PC-9 (cell line): ENCODE results near the gene MTERF4. TPM values are rescaled to one million over a fixed set of nuclear protein-coding genes. Genes with fewer than 3 reads are reported as not detected.

Source experiments
- BruUV-seq: library from RNA; stranded (reverse); fragments of 400-500 nt; replicated peaks from 2 replicates; lab custom pipeline; 2021; lab: Mats Ljungman, UMichigan
- CTCF ChIA-PET: fragments of 300-600 bp; sonication (Branson Sonifier 250); formaldehyde crosslinking; loops from one replicate; lab custom pipeline; 2022; ENCODE audit warnings: antibody characterized with exemption; lab: Charles Lee
- POLR2A ChIA-PET: fragments of 300-600 bp; sonication (Branson Sonifier 250); formaldehyde crosslinking; loops from one replicate; lab custom pipeline; 2022; ENCODE audit warnings: antibody characterized with exemption; ENCODE audit not compliant: unreplicated experiment; lab: Charles Lee
- DNase-seq, 2 experiments: peaks; one replicate each; pipeline versions ENCODE4 v3.0.0 to v3.0.0-alpha.2; 2015 to 2022; ENCODE audit warnings: mixed read lengths in 1 of 2
- H2AFZ ChIP-seq: fragments of 200-600 bp; sonication (generic); 2 replicates; pipeline ENCODE4 v1.8.1; 2017; ENCODE audit warnings: antibody characterized with exemption
- H3F3A ChIP-seq: fragments of 200-600 bp; sonication (generic); 2 replicates; pipeline ENCODE4 v1.8.1; 2017; ENCODE audit warnings: antibody characterized with exemption, mild to moderate bottlenecking, low read depth; ENCODE audit not compliant: insufficient read depth
- H3K27ac ChIP-seq: fragments of 200-600 bp; sonication (generic); 2 replicates; pipeline ENCODE4 v1.6.1; 2016; ENCODE audit warnings: mixed run types
- H3K27me3 ChIP-seq: fragments of 200-600 bp; sonication (generic); 2 replicates; pipeline ENCODE4 v1.6.1; 2016; ENCODE audit warnings: low read depth, mixed run types; ENCODE audit not compliant: insufficient read depth
- H3K36me3 ChIP-seq: fragments of 200-600 bp; sonication (generic); 2 replicates; pipeline ENCODE4 v1.6.1; 2016; ENCODE audit warnings: low read depth, mixed run types
- H3K4me1 ChIP-seq: fragments of 200-600 bp; sonication (generic); replicated peaks from 2 replicates; pipeline ENCODE4 v1.6.1; 2016; ENCODE audit warnings: mixed run types; ENCODE audit not compliant: insufficient read depth
- H3K4me2 ChIP-seq: fragments of 200-600 bp; sonication (generic); 2 replicates; pipeline ENCODE4 v1.6.1; 2017; ENCODE audit warnings: mixed run types
- H3K4me3 ChIP-seq: fragments of 200-600 bp; sonication (generic); 2 replicates; pipeline ENCODE4 v1.6.1; 2016; ENCODE audit warnings: mixed run types
- H3K79me2 ChIP-seq: fragments of 200-600 bp; sonication (generic); 2 replicates; pipeline ENCODE4 v1.6.1; 2017; ENCODE audit warnings: low read depth, mixed run types
- H3K9me2 ChIP-seq: fragments of 200-600 bp; sonication (generic); 2 replicates; pipeline ENCODE4 v1.8.1; 2017; ENCODE audit warnings: mild to moderate bottlenecking; ENCODE audit not compliant: insufficient read depth
- H3K9me3 ChIP-seq: fragments of 200-600 bp; sonication (generic); 2 replicates; pipeline ENCODE4 v1.8.1; 2016; ENCODE audit warnings: low read depth; ENCODE audit not compliant: insufficient read depth
- H4K20me1 ChIP-seq: fragments of 200-600 bp; sonication (generic); 2 replicates; pipeline ENCODE4 v1.8.1; 2017; ENCODE audit not compliant: insufficient read depth
- EZH2 ChIP-seq: fragments of 200-600 bp; sonication (generic); IDR thresholded peaks from 2 replicates; pipeline ENCODE4 v1.8.0; 2017; ENCODE audit warnings: antibody characterized with exemption, low read depth
- intact Hi-C: fragments of 100-400 bp; cut with micrococcal nuclease; formaldehyde crosslinking; loops from one replicate; pipeline ENCODE4 v1.10.0; 2022; ENCODE audit not compliant: unreplicated experiment
- total RNA-seq: library from RNA; stranded (reverse); gene quantifications from 2 replicates; pipeline ENCODE4 v1.2.3, GENCODE V29; 2021
- TF ChIP-seq, protein P1 (sequence below): fragments of 200-600 bp; sonication (generic); conservative IDR thresholded peaks from 2 replicates; pipeline ENCODE4 v1.6.1; 2017; ENCODE audit warnings: mixed run types, antibody characterized with exemption, mild to moderate bottlenecking, moderate library complexity

The MTERF4 gene
- total RNA-seq, 1 experiment from 2014 or later: 42.8 TPM

DNA sequence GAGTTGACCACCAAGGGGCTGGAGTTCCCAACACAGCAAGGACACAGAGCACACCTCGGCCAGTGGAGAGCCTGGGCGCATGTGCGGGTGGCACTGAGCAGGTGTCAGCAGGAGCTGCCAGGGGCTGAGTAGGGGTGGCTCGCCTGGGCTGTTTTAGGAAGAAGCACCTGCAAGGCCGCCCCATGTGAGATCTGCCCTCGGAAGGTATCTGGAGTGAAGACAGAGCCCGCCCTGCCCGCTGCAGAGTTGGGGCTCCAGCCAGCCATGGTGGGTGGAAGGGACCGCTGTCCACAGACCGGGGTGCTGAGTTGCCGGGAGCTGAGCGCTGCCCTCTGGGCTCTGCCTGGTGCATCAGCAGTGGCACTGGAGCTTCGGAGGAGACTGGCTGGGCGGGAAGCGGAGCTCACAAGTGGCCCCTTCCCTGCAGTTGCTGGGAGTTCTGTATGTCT is 35.2 kb downstream of the MTERF4 start:
- no peaks in the 10 kb centered on the region for H3K9me3 ChIP-seq
- BruUV-seq: no TSS peak
- peak in 1 of 2 experiments; percentile 53 for DNase-seq
- H3K9me2 ChIP-seq: no peaks in the 10 kb centered on the region
- H3K4me1 ChIP-seq: no peaks in the 10 kb centered on the region
- H3K27ac ChIP-seq: no peak overlapping the region
- TF ChIP-seq, protein P1, sequence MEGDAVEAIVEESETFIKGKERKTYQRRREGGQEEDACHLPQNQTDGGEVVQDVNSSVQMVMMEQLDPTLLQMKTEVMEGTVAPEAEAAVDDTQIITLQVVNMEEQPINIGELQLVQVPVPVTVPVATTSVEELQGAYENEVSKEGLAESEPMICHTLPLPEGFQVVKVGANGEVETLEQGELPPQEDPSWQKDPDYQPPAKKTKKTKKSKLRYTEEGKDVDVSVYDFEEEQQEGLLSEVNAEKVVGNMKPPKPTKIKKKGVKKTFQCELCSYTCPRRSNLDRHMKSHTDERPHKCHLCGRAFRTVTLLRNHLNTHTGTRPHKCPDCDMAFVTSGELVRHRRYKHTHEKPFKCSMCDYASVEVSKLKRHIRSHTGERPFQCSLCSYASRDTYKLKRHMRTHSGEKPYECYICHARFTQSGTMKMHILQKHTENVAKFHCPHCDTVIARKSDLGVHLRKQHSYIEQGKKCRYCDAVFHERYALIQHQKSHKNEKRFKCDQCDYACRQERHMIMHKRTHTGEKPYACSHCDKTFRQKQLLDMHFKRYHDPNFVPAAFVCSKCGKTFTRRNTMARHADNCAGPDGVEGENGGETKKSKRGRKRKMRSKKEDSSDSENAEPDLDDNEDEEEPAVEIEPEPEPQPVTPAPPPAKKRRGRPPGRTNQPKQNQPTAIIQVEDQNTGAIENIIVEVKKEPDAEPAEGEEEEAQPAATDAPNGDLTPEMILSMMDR: no peak
- no peak for TF ChIP-seq EZH2
- ChIA-PET CTCF (no interaction called here), POLR2A (no interaction called here)
- intact Hi-C loops: no loop called here
- no peaks in the 10 kb centered on the region for H4K20me1 ChIP-seq
- no peak overlapping the region for H3K4me3 ChIP-seq
- no peaks in the 10 kb centered on the region for H3K36me3 ChIP-seq
- no peak overlapping the region for H3K4me2 ChIP-seq
- H2AFZ ChIP-seq: no peak overlapping the region
- H3K27me3 ChIP-seq: peaks cover 47% of the 10 kb centered on the region
- H3K79me2 ChIP-seq: no peaks in the 10 kb centered on the region
- H3F3A ChIP-seq: no peaks in the 10 kb centered on the region

DNA sequence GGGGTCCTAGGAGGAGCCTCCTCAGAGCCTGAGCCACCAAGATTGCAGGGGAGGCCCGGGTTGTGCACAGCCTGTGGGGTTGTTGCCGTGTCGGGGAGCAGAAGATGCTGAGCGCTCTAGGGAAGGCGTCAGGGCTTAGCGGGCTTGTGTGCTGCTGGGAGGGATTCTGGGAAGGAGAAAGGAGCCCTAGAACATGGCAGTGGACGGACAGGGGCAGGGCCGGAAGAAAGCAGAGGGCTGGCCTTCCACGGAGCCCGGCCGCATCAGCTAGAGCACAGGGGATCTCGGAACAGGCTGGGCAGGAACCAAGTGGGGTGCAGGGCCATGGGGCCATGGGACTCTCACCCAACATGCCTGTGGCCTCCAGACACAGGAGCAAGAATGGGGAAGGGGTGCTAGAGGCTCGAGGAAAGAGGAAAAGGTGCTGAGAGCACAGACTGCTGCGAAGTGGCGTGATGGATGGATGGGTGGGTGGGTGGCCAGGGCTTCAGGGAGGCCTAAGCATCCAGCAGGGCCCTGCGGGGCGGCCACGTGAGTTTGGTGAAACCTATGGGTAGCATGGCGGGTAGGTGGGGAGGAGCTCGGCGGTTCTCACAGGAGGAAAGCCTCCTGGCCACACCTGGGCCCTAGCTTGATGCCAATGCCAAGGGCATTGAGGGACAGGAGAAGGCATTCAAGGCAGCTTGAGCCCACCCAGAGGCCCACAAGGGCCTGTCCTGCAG is 35.8 kb downstream of the MTERF4 start:
- Histone ChIP-seq H3K9me2 (no peaks in the 10 kb centered on the region), H3K9me3 (no peaks in the 10 kb centered on the region), H3K4me3 (no peak overlapping the region), H3K36me3 (no peaks in the 10 kb centered on the region), H3K27ac (no peak overlapping the region), H2AFZ (no peak overlapping the region), H3K27me3 (peaks cover 44% of the 10 kb centered on the region), H4K20me1 (no peaks in the 10 kb centered on the region), H3F3A (peaks cover 4% of the 10 kb centered on the region; the same call in 1 of the 2 replicates), H3K4me1 (no peaks in the 10 kb centered on the region), H3K4me2 (no peak overlapping the region), H3K79me2 (no peaks in the 10 kb centered on the region)
- POLR2A ChIA-PET: no interaction called here
- BruUV-seq: no TSS peak
- CTCF ChIA-PET: no interaction called here
- no peak for DNase-seq
- intact Hi-C loops: no loop called here
- TF ChIP-seq EZH2: no peak
- TF ChIP-seq, protein P1: no peak

DNA sequence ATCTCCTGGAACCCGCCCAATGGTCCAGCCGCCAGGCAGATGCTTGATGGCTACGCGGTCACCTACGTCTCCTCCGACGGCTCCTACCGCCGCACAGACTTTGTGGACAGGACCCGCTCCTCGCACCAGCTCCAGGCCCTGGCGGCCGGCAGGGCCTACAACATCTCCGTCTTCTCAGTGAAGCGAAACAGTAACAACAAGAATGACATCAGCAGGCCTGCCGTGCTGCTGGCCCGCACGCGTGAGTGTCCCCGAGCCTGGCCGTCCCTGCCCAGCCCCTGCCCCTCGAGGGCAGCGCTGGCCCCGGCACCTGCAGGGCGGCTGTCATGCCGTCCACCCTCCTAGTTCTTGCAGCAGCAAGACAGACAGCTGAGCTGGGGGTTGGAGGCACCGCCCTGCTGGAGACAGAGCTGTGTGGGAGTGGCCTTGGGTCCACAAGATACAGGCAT is 36.7 kb downstream of the MTERF4 start:
- DNase-seq: no peak
- no peak for TF ChIP-seq EZH2
- TF ChIP-seq, protein P1: no peak
- Histone ChIP-seq H3K4me1 (peaks cover 7% of the 10 kb centered on the region), H2AFZ (no peak overlapping the region), H3K27ac (no peak overlapping the region), H3K4me2 (no peak overlapping the region), H3K9me2 (no peaks in the 10 kb centered on the region), H3K79me2 (no peaks in the 10 kb centered on the region), H4K20me1 (no peaks in the 10 kb centered on the region), H3K9me3 (no peaks in the 10 kb centered on the region), H3K36me3 (no peaks in the 10 kb centered on the region), H3K27me3 (peaks cover 36% of the 10 kb centered on the region), H3F3A (peaks cover 11% of the 10 kb centered on the region; the same call in 1 of the 2 replicates), H3K4me3 (no peak overlapping the region)
- ChIA-PET POLR2A (no interaction called here), CTCF (no interaction called here)
- no TSS peak for BruUV-seq
- intact Hi-C loops: no loop called here
